Trophoblast cell (in vitro differentiated cells and primary cell): ENCODE data around the gene SHCBP1L.

Experiments
- DNase-seq, 2 donors: peaks; one replicate each; pipeline ENCODE4 v3.0.0-alpha.2; 2016
- H2AFZ ChIP-seq: 2 replicates; pipeline ENCODE4 v1.6.1; 2013; ENCODE audit warnings: low read length, moderate library complexity, mild to moderate bottlenecking; ENCODE audit not compliant: insufficient read depth, poor library complexity
- H2AK5ac ChIP-seq: 2 replicates; pipeline ENCODE4 v1.6.1; 2013; ENCODE audit warnings: mild to moderate bottlenecking, low read length
- H2BK120ac ChIP-seq: 2 replicates; pipeline ENCODE4 v1.6.1; 2013; ENCODE audit warnings: low read length, mild to moderate bottlenecking, moderate library complexity; ENCODE audit not compliant: insufficient read depth, poor library complexity
- H2BK12ac ChIP-seq: 2 replicates; pipeline ENCODE4 v1.6.1; 2013; ENCODE audit warnings: mild to moderate bottlenecking, low read length, moderate library complexity
- H2BK5ac ChIP-seq: 2 replicates; pipeline ENCODE4 v1.6.1; 2013; ENCODE audit warnings: low read length, low read depth, moderate library complexity, mild to moderate bottlenecking; ENCODE audit not compliant: poor library complexity
- H3K14ac ChIP-seq: 2 replicates; pipeline ENCODE4 v1.6.1; 2013; ENCODE audit warnings: mild to moderate bottlenecking, low read length
- H3K18ac ChIP-seq: 2 replicates; pipeline ENCODE4 v1.6.1; 2013; ENCODE audit warnings: mild to moderate bottlenecking, low read length
- H3K23ac ChIP-seq: 2 replicates; pipeline ENCODE4 v1.6.1; 2013; ENCODE audit warnings: low read length
- H3K27ac ChIP-seq: 2 replicates; pipeline ENCODE4 v1.5.1; 2013; ENCODE audit warnings: low read depth, mild to moderate bottlenecking, inconsistent platforms, low read length, moderate library complexity
- H3K27me3 ChIP-seq: 2 replicates; pipeline ENCODE4 v1.6.1; 2013; ENCODE audit warnings: inconsistent platforms, mild to moderate bottlenecking, low read length, moderate library complexity; ENCODE audit not compliant: insufficient read depth
- H3K36me3 ChIP-seq, 2 experiments: 1 replicate in 1 of 2; 2 replicates in 1 of 2; pipeline ENCODE4 v1.6.1; 2013; ENCODE audit warnings: low read length in 2 of 2, mild to moderate bottlenecking in 2 of 2, moderate library complexity in 1 of 2; ENCODE audit not compliant: insufficient read depth in 2 of 2, control insufficient read depth in 1 of 2
- H3K4ac ChIP-seq: 2 replicates; pipeline ENCODE4 v1.6.1; 2013; ENCODE audit warnings: low read depth, mild to moderate bottlenecking, low read length, moderate library complexity
- H3K4me1 ChIP-seq, 2 experiments: 1 replicate in 1 of 2; 2 replicates in 1 of 2; pipeline ENCODE4 v1.6.1; 2013; ENCODE audit warnings: low read length in 2 of 2, mild to moderate bottlenecking in 2 of 2, moderate library complexity in 1 of 2; ENCODE audit not compliant: insufficient read depth in 2 of 2, control insufficient read depth in 1 of 2
- H3K4me2 ChIP-seq: 2 replicates; pipeline ENCODE4 v1.6.1; 2013; ENCODE audit warnings: inconsistent platforms, mild to moderate bottlenecking, low read length, moderate library complexity
- H3K4me3 ChIP-seq: 2 replicates; pipeline ENCODE4 v1.5.1; 2013; ENCODE audit warnings: mild to moderate bottlenecking, low read depth, low read length, inconsistent platforms
- H3K79me1 ChIP-seq: one replicate; pipeline ENCODE4 v1.6.1; 2013; ENCODE audit warnings: low read length
- H3K79me2 ChIP-seq: 2 replicates; pipeline ENCODE4 v1.6.1; 2013; ENCODE audit warnings: low read length, mild to moderate bottlenecking; ENCODE audit not compliant: control insufficient read depth, insufficient read depth, poor library complexity
- H3K9ac ChIP-seq: 2 replicates; pipeline ENCODE4 v1.6.1; 2013; ENCODE audit warnings: mild to moderate bottlenecking, low read length
- H3K9me3 ChIP-seq: 2 replicates; pipeline ENCODE4 v1.6.1; 2013; ENCODE audit warnings: low read depth, mild to moderate bottlenecking, control low read depth, inconsistent platforms, low read length; ENCODE audit not compliant: insufficient read depth
- H4K12ac ChIP-seq: 2 replicates; pipeline ENCODE4 v1.6.1; 2013; ENCODE audit warnings: low read depth, mild to moderate bottlenecking, low read length, moderate library complexity
- H4K8ac ChIP-seq: 2 replicates; pipeline ENCODE4 v1.6.1; 2013; ENCODE audit warnings: low read depth, mild to moderate bottlenecking, low read length, moderate library complexity
- H4K91ac ChIP-seq: one replicate; pipeline ENCODE4 v1.6.1; 2013; ENCODE audit warnings: low read depth, mild to moderate bottlenecking, low read length, moderate library complexity
- WGBS: extraction: QIAGEN DNeasy Blood & Tissue Kit; methylation state at CpG from one replicate; pipeline ENCODE4 v1.1.7; 2013; ENCODE audit warnings: missing lambda C conversion rate; ENCODE audit not compliant: insufficient read length, insufficient coverage; ENCODE audit errors: extremely low coverage; 5-methylcytosine and 5-hydroxymethylcytosine counted together

SHCBP1L gene

DNA sequence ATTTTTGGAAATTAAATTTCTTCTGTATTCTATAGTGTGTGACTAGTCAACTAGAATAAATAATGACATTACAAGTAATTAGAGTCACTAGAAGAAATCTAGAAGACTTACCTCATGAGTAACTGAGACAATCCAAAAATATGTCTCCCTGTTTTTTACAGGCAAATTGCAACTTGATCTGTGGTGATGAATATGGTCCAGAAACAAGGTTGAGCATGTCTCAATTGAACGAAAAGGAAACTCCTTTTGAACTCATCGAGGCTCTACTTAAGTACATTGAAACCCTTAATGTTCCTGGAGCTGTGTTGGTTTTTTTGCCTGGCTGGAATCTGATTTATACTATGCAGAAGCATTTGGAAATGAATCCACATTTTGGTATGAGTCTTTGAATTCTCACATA is 77.1 kb downstream of the SHCBP1L start:
- no peak overlapping the region for H2AFZ ChIP-seq
- no peaks in the 10 kb centered on the region for H3K27me3 ChIP-seq
- no peak for DNase-seq
- H4K8ac ChIP-seq, result no peak overlapping the region
- no peak overlapping the region for H3K9ac ChIP-seq
- no peak overlapping the region for H3K23ac ChIP-seq
- H3K4me3 ChIP-seq, result no peak overlapping the region
- no CpG with 5 or more reads among the region's 2 CpGs for WGBS
- peaks cover 16 to 50% of the 10 kb centered on the region in 2 experiments for H3K36me3 ChIP-seq
- no peak overlapping the region for H3K14ac ChIP-seq
- no peak overlapping the region for H3K18ac ChIP-seq
- no peak overlapping the region for H2AK5ac ChIP-seq
- H2BK5ac ChIP-seq, result no peak overlapping the region
- no peak overlapping the region for H3K4ac ChIP-seq
- no peak overlapping the region for H3K27ac ChIP-seq
- no peaks in the 10 kb centered on the region for H3K79me1 ChIP-seq
- H4K91ac ChIP-seq, result no peak overlapping the region
- H3K79me2 ChIP-seq, result peaks cover 2% of the 10 kb centered on the region
- no peaks in the 10 kb centered on the region for H3K4me1 ChIP-seq
- no peak overlapping the region for H4K12ac ChIP-seq
- H3K4me2 ChIP-seq, result no peak overlapping the region
- H3K9me3 ChIP-seq, result no peaks in the 10 kb centered on the region
- H2BK12ac ChIP-seq, result no peak overlapping the region
- no peak overlapping the region for H2BK120ac ChIP-seq

DNA sequence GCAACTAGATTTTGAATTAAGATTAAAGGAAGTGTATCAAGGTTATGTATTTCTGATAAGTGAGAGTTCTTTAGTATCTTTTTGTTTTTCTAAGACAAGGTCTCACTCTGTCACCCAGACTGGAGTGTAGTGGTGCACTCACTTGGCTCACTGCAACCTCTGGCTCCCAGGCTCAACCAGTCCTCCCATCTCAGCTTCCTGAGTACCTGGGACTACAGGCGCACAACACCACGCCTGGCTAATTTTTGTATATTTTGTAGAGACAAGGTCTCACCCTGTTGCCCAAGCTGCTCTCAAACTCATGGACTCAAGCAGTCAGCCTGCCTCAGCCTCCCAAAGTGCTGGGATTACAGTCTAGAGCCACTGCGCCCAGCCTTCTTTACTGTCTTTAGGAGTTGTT is 80.1 kb downstream of the SHCBP1L start:
- Histone ChIP-seq H3K4me2 (no peak overlapping the region), H3K79me2 (peaks cover 2% of the 10 kb centered on the region), H4K8ac (no peak overlapping the region), H3K79me1 (no peaks in the 10 kb centered on the region), H3K9me3 (peaks cover 6% of the 10 kb centered on the region), H3K27me3 (no peaks in the 10 kb centered on the region), H2AK5ac (no peak overlapping the region), H3K4me1 (no peaks in the 10 kb centered on the region), H3K23ac (no peak overlapping the region), H3K4me3 (no peak overlapping the region), H2AFZ (no peak overlapping the region), H3K14ac (no peak overlapping the region), H2BK12ac (no peak overlapping the region), H4K91ac (no peak overlapping the region), H4K12ac (no peak overlapping the region), H3K36me3 (peaks cover 20 to 45% of the 10 kb centered on the region in 2 experiments), H3K18ac (no peak overlapping the region), H2BK5ac (no peak overlapping the region), H3K4ac (no peak overlapping the region), H3K9ac (no peak overlapping the region), H2BK120ac (no peak overlapping the region), H3K27ac (no peak overlapping the region)
- no CpG with 5 or more reads among the region's 3 CpGs for WGBS
- DNase-seq, result no peak

DNA sequence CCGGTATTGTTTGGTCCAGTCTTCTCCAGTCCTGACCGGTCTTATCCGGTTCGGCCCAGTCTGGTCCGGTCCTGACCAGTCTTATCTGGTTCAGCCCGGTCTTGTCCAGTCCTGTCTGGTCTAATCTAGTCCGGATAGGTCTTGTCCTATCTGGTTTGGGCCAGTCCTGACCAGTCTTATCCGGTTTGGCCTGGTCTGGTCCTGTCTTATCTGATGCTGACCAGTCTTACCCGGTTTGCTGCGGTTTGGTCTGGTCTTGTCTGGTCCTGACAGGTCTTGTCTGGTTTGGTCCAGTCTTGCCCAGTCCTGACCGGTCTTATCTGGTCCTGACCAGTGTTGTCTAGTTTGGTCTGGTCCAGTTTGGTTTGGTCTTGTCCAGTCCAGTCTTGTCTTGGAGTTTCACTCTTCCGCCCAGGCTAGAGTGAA is 83.7 kb downstream of the SHCBP1L start:
- H2BK120ac ChIP-seq, result no peak overlapping the region
- no peaks in the 10 kb centered on the region for H3K27me3 ChIP-seq
- no peaks in the 10 kb centered on the region for H3K4me1 ChIP-seq
- H3K18ac ChIP-seq, result no peak overlapping the region
- H4K12ac ChIP-seq, result no peak overlapping the region
- peaks cover 23 to 38% of the 10 kb centered on the region in 2 experiments for H3K36me3 ChIP-seq
- H3K4ac ChIP-seq, result no peak overlapping the region
- H4K8ac ChIP-seq, result no peak overlapping the region
- peaks cover 2% of the 10 kb centered on the region for H3K79me2 ChIP-seq
- H3K9me3 ChIP-seq, result peaks cover 6% of the 10 kb centered on the region
- no peak overlapping the region for H2AFZ ChIP-seq
- no CpG with 5 or more reads among the region's 12 CpGs for WGBS
- H3K4me3 ChIP-seq, result no peak overlapping the region
- no peak overlapping the region for H4K91ac ChIP-seq
- no peak overlapping the region for H2BK5ac ChIP-seq
- no peak overlapping the region for H2BK12ac ChIP-seq
- H2AK5ac ChIP-seq, result no peak overlapping the region
- no peak overlapping the region for H3K4me2 ChIP-seq
- H3K14ac ChIP-seq, result no peak overlapping the region
- H3K9ac ChIP-seq, result no peak overlapping the region
- H3K23ac ChIP-seq, result no peak overlapping the region
- H3K79me1 ChIP-seq, result no peaks in the 10 kb centered on the region
- no peak for DNase-seq
- no peak overlapping the region for H3K27ac ChIP-seq

- H3K27me3 ChIP-seq, result no peaks in the 10 kb centered on the region
- no peak overlapping the region for H3K27ac ChIP-seq
- H3K79me2 ChIP-seq, result peaks cover under 1% of the 10 kb centered on the region
- no peak overlapping the region for H2BK5ac ChIP-seq
- no peaks in the 10 kb centered on the region for H3K4me1 ChIP-seq
- H2AFZ ChIP-seq, result no peak overlapping the region
- H3K4me2 ChIP-seq, result no peak overlapping the region
- no peak overlapping the region for H4K12ac ChIP-seq
- no peak overlapping the region for H2AK5ac ChIP-seq
- peaks cover 26 to 32% of the 10 kb centered on the region in 2 experiments for H3K36me3 ChIP-seq
- no peak overlapping the region for H2BK120ac ChIP-seq
- H4K91ac ChIP-seq, result no peak overlapping the region
- H4K8ac ChIP-seq, result no peak overlapping the region
- H3K79me1 ChIP-seq, result no peaks in the 10 kb centered on the region
- peaks cover 6% of the 10 kb centered on the region for H3K9me3 ChIP-seq
- H3K18ac ChIP-seq, result no peak overlapping the region
- H3K4me3 ChIP-seq, result no peak overlapping the region
- H3K4ac ChIP-seq, result no peak overlapping the region
- no peak overlapping the region for H3K14ac ChIP-seq
- H2BK12ac ChIP-seq, result no peak overlapping the region
- H3K23ac ChIP-seq, result no peak overlapping the region
- no peak for DNase-seq
- no peak overlapping the region for H3K9ac ChIP-seq
Measured at GRCh38 chr1:182867861-182868260, 85.1 kb downstream of the SHCBP1L start.
